ENCODE data around the gene ADCY2.

Gene ADCY2

DNA sequence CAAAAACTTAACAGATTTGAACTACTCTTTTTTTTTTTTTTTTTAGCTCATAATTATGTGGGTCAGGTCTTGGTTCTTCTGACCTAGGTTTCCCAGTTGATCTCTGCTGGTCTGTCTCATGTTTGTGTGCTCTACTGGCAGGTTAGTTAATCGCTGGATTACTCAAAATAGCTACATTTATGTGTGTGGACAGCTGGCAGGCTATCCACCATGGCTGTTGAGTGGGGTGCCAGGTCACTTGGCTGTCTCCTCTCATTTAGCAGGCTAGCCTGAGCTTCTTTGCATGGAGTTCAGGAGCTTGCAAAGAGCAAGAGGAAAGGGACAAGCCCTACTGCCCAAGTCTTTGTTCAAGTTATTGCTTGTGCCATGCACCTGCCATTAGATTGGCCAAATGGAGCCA is 9.3 kb downstream of the ADCY2 start:
- H3K36me3 ChIP-seq (ENCODE audit: control insufficient read depth in 2 of 2, insufficient read depth in 1 of 2, low read length in 2 of 2) = no peaks in the 10 kb centered on the region
- TF ChIP-seq, protein P1, sequence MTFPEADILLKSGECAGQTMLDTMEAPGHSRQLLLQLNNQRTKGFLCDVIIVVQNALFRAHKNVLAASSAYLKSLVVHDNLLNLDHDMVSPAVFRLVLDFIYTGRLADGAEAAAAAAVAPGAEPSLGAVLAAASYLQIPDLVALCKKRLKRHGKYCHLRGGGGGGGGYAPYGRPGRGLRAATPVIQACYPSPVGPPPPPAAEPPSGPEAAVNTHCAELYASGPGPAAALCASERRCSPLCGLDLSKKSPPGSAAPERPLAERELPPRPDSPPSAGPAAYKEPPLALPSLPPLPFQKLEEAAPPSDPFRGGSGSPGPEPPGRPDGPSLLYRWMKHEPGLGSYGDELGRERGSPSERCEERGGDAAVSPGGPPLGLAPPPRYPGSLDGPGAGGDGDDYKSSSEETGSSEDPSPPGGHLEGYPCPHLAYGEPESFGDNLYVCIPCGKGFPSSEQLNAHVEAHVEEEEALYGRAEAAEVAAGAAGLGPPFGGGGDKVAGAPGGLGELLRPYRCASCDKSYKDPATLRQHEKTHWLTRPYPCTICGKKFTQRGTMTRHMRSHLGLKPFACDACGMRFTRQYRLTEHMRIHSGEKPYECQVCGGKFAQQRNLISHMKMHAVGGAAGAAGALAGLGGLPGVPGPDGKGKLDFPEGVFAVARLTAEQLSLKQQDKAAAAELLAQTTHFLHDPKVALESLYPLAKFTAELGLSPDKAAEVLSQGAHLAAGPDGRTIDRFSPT (tag by site-specific recombination; IDR thresholded peaks at IDR 0.05) = no peak
- TF ChIP-seq ZNF138 (tag by site-specific recombination; IDR thresholded peaks at IDR 0.05; ENCODE audit: borderline replicate concordance) (no peak), ZNF785 (tag by site-specific recombination; IDR thresholded peaks at IDR 0.05) (no peak), ZNF48 (tag by site-specific recombination; IDR thresholded peaks at IDR 0.05) (no peak), ZNF555 (tag by site-specific recombination; conservative IDR thresholded peaks at IDR 0.05) (no peak), ZNF391 (tag by site-specific recombination; IDR thresholded peaks at IDR 0.05; ENCODE audit: borderline replicate concordance, low read depth) (no peak), ZNF670 (tag by site-specific recombination; IDR thresholded peaks at IDR 0.05; ENCODE audit: low read depth) (no peak)
- TF ChIP-seq, protein P2, sequence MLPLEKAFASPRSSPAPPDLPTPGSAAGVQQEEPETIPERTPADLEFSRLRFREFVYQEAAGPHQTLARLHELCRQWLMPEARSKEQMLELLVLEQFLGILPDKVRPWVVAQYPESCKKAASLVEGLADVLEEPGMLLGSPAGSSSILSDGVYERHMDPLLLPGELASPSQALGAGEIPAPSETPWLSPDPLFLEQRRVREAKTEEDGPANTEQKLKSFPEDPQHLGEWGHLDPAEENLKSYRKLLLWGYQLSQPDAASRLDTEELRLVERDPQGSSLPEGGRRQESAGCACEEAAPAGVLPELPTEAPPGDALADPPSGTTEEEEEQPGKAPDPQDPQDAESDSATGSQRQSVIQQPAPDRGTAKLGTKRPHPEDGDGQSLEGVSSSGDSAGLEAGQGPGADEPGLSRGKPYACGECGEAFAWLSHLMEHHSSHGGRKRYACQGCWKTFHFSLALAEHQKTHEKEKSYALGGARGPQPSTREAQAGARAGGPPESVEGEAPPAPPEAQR (tag by site-specific recombination; IDR thresholded peaks at IDR 0.05) = no peak
- CTCF ChIA-PET = interaction anchor here (0.6 to 1.0 kb wide), 2 partner anchors 10 to 216 kb away, joined by 3 read pairs; no protein-coding TSS in a partner anchor
- H3K27ac ChIP-seq (ENCODE audit: extremely low read depth, low read depth, low read length) = no peak overlapping the region
- POLR2A ChIA-PET = no interaction called here
- H3K4me3 ChIP-seq (ENCODE audit: low read depth, low read length) = no peak overlapping the region
- H3K9me3 ChIP-seq (ENCODE audit: control insufficient read depth, insufficient read depth, low read depth, low read length) = no peaks in the 10 kb centered on the region
- H3K4me1 ChIP-seq (ENCODE audit: control insufficient read depth, insufficient read depth, low read length) = no peaks in the 10 kb centered on the region

DNA sequence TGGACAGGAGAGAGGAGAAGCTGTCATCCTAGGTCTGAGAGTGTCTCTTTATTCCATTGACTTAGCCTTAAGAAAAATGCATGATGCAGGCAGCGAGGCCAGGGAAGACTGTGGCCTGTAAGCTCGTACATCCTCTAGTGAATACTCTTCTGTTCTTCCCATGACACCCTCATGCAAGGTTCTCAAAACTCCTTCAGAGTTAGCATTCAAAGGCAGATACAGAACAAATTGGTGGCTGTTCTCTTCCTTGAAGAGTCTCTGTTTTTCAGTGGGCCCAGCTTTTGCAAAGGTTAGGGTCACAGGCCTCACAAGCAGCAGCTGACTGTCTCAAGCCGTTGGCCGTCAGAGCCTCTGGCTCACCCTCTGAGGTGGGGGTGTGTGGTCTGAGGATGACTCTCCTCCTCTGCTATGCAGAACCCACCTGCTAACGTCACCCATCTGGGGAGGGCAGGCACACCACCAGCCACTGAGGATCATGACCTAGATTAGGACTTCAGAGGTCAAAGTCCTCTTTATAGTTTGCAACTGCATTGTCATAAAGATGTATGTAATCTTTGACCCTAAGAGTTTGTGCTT is 15.1 kb downstream of the ADCY2 start:
- H3K4me3 ChIP-seq (ENCODE audit: low read depth, low read length) = no peak overlapping the region
- TF ChIP-seq ZFHX2 (tag by site-specific recombination; conservative IDR thresholded peaks at IDR 0.05) (no peak), GLIS1 (tag by site-specific recombination; IDR thresholded peaks at IDR 0.05) (no peak), ZSCAN30 (tag by site-specific recombination; IDR thresholded peaks at IDR 0.05) (no peak), ZNF292 (tag by site-specific recombination; IDR thresholded peaks at IDR 0.05; ENCODE audit: borderline replicate concordance, low read depth) (no peak), ZFP3 (tag by site-specific recombination; IDR thresholded peaks at IDR 0.05; ENCODE audit: low read depth) (no peak)
- no peaks in the 10 kb centered on the region for H3K36me3 ChIP-seq (ENCODE audit: control insufficient read depth in 2 of 2, insufficient read depth in 1 of 2, low read length in 2 of 2)
- no peaks in the 10 kb centered on the region for H3K4me1 ChIP-seq (ENCODE audit: control insufficient read depth, insufficient read depth, low read length)
- ChIA-PET CTCF (interaction anchor here (0.6 to 0.7 kb wide), 3 partner anchors 16 to 57 kb away, joined by 3 to 4 read pairs (median 3); no protein-coding TSS in a partner anchor), POLR2A (no interaction called here)
- H3K27ac ChIP-seq (ENCODE audit: extremely low read depth, low read depth, low read length) = no peak overlapping the region
- no peaks in the 10 kb centered on the region for H3K9me3 ChIP-seq (ENCODE audit: control insufficient read depth, insufficient read depth, low read depth, low read length)

DNA sequence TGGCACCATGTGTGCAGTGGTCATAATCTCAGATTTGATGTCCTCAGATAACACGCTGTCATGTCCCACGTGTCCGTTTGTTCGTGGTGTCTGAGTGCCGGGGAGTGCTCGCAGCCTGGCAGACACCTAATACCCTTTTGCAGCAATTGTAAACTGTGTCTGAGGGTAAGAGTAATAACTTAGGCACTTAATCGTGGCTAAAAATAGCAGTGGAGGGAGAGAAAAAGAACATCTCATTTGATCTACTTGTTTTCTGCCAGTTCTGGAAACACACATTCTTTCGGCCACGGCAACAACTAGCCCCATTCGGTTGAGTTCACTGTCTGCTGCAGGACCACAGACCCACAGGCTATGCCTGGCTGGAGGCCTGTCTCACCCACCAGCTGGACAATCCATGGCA is 16.5 kb downstream of the ADCY2 start:
- TF ChIP-seq, protein P3, sequence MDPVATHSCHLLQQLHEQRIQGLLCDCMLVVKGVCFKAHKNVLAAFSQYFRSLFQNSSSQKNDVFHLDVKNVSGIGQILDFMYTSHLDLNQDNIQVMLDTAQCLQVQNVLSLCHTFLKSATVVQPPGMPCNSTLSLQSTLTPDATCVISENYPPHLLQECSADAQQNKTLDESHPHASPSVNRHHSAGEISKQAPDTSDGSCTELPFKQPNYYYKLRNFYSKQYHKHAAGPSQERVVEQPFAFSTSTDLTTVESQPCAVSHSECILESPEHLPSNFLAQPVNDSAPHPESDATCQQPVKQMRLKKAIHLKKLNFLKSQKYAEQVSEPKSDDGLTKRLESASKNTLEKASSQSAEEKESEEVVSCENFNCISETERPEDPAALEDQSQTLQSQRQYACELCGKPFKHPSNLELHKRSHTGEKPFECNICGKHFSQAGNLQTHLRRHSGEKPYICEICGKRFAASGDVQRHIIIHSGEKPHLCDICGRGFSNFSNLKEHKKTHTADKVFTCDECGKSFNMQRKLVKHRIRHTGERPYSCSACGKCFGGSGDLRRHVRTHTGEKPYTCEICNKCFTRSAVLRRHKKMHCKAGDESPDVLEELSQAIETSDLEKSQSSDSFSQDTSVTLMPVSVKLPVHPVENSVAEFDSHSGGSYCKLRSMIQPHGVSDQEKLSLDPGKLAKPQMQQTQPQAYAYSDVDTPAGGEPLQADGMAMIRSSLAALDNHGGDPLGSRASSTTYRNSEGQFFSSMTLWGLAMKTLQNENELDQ (tag by site-specific recombination; IDR thresholded peaks at IDR 0.05; ENCODE audit: low read depth) = no peak
- no peak for TF ChIP-seq ZNF169 (tag by site-specific recombination; IDR thresholded peaks at IDR 0.05)
- TF ChIP-seq PRDM1 (tag by site-specific recombination; IDR thresholded peaks at IDR 0.05) = no peak
- TF ChIP-seq, protein P4, sequence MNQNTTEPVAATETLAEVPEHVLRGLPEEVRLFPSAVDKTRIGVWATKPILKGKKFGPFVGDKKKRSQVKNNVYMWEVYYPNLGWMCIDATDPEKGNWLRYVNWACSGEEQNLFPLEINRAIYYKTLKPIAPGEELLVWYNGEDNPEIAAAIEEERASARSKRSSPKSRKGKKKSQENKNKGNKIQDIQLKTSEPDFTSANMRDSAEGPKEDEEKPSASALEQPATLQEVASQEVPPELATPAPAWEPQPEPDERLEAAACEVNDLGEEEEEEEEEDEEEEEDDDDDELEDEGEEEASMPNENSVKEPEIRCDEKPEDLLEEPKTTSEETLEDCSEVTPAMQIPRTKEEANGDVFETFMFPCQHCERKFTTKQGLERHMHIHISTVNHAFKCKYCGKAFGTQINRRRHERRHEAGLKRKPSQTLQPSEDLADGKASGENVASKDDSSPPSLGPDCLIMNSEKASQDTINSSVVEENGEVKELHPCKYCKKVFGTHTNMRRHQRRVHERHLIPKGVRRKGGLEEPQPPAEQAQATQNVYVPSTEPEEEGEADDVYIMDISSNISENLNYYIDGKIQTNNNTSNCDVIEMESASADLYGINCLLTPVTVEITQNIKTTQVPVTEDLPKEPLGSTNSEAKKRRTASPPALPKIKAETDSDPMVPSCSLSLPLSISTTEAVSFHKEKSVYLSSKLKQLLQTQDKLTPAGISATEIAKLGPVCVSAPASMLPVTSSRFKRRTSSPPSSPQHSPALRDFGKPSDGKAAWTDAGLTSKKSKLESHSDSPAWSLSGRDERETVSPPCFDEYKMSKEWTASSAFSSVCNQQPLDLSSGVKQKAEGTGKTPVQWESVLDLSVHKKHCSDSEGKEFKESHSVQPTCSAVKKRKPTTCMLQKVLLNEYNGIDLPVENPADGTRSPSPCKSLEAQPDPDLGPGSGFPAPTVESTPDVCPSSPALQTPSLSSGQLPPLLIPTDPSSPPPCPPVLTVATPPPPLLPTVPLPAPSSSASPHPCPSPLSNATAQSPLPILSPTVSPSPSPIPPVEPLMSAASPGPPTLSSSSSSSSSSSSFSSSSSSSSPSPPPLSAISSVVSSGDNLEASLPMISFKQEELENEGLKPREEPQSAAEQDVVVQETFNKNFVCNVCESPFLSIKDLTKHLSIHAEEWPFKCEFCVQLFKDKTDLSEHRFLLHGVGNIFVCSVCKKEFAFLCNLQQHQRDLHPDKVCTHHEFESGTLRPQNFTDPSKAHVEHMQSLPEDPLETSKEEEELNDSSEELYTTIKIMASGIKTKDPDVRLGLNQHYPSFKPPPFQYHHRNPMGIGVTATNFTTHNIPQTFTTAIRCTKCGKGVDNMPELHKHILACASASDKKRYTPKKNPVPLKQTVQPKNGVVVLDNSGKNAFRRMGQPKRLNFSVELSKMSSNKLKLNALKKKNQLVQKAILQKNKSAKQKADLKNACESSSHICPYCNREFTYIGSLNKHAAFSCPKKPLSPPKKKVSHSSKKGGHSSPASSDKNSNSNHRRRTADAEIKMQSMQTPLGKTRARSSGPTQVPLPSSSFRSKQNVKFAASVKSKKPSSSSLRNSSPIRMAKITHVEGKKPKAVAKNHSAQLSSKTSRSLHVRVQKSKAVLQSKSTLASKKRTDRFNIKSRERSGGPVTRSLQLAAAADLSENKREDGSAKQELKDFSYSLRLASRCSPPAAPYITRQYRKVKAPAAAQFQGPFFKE (tag by site-specific recombination; IDR thresholded peaks at IDR 0.05; ENCODE audit: borderline replicate concordance) = no peak
- ChIA-PET POLR2A (no interaction called here), CTCF (no interaction called here)
- Histone ChIP-seq H3K27ac (ENCODE audit: extremely low read depth, low read depth, low read length) (no peak overlapping the region), H3K36me3 (ENCODE audit: control insufficient read depth in 2 of 2, insufficient read depth in 1 of 2, low read length in 2 of 2) (no peaks in the 10 kb centered on the region), H3K4me3 (ENCODE audit: low read depth, low read length) (no peak overlapping the region), H3K4me1 (ENCODE audit: control insufficient read depth, insufficient read depth, low read length) (no peaks in the 10 kb centered on the region), H3K9me3 (ENCODE audit: control insufficient read depth, insufficient read depth, low read depth, low read length) (no peaks in the 10 kb centered on the region)

Measured in HEK293 (cell line).